HG03378 (cell line): Measurements from ENCODE around the gene PRR36.

Experiments used
- ATAC-seq: cut with Tn5 transposase; IDR thresholded peaks from one replicate; pipeline ENCODE4 v1.9.1; 2021; ENCODE audit warnings: mild to moderate bottlenecking, moderate library complexity; ENCODE audit not compliant: unreplicated experiment

Gene PRR36

DNA sequence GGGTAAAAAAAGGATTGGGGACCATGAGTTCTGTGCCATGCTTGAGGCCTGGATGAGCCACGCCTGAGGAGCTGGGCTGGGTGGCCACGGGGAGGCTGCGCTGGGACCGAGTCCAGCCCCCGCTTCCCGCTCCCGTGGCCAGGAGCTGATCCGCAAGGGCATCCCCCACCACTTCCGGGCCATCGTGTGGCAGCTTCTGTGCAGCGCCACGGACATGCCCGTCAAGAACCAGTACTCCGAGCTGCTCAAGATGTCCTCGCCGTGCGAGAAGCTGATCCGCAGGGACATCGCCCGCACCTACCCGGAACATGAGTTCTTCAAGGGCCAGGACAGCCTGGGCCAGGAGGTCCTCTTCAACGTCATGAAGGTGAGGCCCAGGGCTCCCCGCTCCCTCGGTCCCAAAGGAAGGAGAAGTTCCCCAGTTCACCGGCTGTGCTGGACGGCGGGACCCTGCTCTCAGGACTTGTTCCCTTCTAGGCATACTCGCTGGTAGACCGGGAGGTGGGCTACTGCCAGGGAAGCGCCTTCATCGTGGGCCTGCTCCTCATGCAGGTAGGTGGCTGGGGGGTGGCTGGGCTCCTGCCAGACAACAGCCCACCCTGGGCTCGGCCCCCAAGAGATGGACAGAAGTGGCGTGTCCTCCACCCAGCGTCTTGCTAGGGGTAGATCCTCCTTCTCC is 25.3 kb downstream of the PRR36 start:
- ATAC-seq: no peak

DNA sequence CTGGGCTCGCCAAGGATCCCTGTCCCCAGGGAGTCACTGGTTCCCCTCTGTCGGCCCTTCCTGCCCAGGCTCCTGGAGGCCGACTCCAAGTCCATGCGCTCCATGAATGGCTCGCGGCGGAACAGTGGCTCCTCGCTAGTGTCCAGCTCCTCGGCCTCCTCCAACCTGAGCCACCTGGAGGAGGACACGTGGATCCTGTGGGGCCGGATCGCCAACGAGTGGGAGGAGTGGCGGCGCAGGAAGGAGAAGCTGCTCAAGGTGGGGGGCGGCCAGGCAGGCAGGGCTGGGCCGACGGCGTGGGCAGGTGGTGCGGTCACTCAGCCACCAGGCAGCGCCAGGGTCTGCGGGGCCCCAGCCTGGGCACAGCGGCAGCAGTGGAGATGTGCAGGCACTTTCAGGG is 26.5 kb downstream of the PRR36 start:
- no peak for ATAC-seq

DNA sequence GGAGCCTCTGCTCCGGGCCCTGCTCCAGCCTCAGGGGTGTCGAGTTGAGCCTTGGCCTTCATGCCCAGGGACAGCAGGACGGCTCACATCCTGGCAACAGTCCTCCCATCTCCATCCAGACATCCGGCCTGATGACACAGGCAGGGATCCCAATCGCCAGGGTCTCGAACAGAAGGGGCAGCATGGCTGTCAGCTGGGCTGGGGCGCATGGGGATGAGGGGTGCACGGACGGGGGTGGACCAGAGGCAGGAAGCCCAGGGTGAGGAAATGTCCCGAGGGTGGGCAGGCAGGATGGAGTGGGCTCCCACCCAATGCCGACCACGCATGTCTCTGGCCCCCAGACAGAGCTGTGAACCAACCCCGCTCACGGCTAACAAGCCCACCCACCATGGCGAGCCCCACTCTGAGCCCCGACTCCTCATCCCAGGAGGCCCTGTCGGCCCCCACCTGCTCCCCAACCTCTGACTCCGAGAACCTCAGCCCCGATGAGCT is 28.0 kb downstream of the PRR36 start:
- no peak for ATAC-seq

DNA sequence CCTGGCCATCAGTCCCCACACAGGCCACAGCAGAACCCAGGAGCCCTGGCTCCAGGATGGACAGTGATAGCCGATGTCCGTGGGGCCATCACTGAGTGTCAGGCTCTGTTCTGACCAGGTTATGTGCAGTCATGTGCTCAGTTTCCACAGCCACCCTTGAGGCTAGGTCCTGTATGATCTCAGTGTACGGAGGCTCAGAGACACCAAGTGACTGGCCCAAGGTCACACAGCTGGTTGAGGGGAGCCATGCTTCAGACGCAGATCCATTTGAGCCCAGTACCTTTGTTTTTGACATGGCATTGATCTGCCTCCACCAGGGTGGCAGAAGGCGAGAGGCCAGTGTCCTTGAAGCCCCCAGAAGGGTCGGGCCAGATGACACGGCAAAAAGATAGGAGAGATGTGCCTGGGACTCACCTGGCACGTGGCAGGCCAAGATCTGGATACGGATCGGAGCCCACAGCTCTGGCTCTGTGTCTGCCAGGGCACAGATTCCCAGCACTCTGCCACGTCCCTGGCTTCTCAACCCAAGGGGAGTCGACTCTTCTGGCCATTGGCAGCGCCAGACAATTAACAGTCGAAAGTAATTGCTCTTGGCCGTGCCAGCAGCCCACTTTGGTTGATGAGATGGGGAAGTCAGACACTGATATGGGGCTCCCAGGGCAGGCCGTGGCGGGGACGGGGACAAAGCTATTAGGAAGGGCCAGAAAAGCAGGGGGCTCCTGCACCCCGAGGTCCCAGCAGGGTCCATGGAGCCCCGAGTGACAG is 28.6 kb downstream of the PRR36 start:
- no peak for ATAC-seq

DNA sequence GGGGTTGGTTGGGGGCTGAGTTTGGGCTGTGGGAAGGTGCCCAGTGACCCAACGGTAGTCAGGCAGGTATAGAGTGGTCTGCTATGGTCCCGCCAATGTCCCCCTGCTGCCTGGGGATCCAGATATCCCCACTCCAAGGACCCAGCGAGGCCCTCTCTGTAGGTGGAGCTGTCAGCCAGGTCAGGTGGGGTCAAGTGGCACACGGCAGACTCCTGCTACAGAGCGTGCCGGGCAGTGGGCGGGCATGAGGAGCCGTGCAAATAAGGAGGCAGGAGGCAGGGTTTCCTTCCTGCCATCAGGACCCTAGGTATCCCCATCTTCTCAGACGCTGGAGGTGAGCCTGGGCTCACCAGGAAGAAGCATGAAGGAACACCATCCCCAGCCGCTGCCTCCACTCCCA is 29.2 kb downstream of the PRR36 start:
- no peak for ATAC-seq

DNA sequence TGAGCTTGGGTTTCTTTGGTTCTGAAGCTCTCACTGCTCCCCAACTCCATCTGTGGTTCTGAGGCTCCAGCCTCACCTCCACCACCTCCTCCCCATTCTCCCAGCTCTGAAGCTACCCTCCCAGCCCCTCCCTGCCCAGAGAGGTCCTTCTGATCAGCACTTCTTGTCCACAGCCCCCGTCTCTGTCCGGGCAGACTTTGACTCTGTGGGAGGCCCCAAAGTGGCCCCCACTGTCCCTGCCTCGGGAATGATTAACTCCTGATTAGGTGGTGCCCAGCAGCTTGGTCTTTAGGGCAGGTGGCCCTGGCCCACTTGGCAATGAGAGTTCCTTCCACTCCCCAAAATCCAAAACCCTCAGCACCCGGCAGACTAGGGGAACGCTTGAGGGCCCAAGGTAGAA is 29.8 kb downstream of the PRR36 start:
- ATAC-seq: no peak

DNA sequence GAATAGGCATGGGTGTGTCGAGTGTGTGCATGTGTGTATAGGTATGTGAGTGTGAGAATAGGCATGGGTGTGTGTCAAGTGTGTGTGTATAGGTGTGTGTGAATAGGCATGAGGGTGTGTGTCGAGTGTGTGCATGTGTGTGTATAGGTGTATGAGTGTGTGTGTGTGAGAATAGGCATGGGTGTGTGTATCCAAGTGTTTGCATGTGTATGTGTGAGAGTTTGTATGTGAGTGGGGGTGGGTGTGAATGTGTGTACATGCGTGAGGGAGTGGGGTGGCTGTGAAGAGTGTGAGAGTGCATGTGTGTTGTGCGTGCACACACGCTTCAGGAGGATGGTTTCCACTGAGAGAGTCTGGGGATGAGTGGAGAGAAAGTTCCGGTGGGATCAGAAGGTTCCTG is 30.7 kb downstream of the PRR36 start:
- no peak for ATAC-seq

DNA sequence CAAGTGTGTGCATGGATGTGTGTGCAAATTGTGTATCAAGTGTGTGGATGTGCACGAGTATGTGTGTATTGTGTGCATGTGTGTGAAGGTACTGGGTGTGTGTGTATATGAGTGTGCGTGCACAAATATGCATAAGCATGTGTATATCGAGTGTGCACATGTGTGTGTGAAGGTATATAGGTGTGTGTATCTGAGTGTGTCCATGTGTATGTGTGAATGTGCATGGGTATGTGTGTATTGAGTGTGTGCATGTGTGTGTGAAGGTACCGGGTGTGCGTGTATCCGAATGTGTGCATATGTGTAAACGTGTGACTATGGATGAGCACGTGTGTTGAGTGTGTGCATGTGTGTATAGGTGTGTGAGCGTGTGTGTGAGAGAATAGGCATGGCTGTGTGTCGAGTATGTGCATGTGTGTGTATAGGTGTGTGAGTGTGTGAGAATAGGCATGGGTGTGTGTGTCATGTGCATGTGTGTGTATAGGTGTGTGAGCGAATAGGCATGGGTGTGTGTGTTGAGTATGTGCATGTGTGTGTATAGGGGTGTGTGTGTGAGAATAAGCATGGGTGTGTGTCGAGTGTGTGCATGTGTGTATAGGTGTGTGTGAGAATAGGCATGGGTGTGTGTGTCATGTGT is 31.4 kb downstream of the PRR36 start:
- ATAC-seq: no peak

DNA sequence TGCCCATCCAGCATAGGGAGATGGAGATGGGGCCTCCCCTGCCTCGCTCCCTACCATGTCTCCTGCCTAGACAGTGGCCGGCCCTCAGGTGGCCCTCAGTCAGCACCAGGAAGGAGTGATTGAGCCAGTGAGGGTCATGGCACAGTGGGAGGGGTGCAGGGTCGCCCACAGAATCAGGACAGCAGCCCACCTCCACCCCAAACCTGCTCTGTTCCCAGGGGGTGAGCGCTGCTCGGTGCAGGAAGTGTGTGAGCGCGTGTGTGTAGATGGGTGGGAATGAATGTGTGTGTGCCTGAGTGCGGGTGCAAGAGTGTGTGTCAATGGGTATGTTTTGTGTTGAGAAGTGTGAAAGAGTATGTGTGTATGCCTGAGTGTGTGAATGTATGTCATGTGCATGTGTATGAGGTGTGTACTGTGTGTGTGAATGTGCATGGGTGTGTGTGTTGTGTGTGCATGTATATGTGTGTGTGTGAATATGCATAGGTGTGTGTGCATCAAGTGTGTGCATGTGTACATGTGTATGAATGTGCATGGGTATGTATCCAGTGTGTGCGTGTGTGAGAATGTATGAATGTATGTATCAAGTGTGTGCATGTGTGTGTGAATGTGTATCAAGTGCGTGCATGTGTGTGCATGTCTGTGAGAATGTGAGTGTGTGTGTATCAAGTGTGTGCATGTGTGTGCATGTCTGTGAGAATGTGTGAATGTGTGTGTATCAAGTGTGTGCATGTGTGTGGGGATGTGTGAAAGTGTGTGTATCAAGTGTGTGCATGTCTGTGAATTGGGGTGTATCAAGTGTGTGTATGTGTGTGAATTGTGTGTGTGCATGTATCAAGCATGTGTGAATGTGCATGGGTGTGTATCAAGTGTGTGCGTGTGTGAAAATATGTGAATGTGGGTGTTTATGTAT is 32.2 kb downstream of the PRR36 start:
- ATAC-seq: no peak

DNA sequence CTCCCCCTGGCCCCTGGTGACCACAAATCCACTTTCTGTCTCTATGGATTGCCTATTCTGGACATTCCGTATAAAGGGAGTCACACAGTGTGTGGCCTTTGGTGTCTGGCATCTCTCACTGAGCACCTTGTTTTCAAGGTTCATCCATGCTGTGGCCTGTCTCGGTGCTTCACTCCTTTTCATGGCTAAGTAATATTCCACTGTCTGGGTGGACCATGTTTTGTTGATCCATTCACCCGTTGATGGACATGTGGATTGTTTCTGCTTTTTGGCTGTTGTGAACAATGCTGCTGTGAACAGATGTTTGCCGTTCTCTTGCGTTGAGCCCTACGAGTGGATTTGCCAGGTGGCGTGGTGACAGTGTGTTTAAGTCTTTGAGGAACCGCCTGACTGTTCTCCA is 33.6 kb downstream of the PRR36 start:
- no peak for ATAC-seq

DNA sequence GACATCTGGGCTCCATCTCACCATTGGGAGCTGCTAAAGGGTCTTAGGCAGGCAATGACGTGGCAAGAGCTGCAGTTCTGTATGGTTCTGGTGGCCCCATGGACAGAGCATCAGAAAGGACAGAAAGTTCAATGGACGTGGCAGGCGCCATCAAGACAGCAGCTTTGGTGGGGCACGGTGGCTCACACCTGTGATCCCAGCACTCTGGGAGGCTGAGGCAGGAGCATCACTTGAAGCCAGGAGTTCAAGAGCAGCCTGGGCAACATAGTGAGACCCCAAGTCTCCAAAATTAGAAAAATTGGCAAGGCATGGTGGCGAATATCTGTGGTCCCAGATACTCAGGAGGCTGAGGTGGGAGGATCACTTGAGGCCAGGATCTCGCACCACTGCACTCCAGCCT is 34.7 kb downstream of the PRR36 start:
- no peak for ATAC-seq

DNA sequence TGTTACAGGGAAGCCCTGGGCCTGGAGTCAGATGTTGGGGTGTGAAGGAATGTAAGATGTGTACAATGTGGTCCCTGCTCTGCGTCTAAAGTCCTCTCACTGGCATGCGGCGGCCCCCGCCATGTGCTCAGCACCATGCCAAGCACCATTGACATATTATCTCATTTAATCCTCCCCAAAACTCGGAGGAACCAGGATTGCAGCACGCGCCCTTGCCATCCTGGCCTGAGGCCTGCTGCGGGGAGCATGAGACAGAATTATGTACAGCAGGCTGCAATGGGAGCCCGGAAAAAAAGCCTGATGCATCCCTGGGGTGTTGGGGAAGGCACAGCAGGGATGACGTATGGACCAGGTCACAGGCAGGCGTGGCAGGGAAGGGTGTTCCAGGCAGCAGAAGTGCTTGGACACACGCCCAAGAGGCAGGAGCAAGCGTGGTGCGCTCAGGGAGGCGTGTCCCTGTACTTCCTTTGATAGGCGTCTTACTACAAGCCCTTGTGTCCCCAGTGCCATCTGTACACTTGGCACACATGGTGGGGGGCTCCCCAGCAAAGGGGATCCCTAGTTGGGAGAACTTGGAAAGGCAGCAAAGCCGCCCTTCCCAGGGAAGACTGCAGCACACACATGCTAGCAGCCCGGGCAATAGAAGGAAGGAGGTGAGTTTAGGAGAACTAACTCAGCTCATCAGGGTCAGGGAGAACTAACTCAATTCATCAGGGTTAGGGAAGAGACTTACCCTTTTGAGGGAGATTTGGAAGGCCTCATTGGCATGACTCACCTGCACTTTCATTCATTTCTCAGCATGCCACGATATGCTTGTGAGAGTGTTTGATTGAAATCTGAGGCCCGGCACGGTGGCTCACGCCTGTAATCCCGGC is 40.7 kb downstream of the PRR36 start:
- no peak for ATAC-seq

DNA sequence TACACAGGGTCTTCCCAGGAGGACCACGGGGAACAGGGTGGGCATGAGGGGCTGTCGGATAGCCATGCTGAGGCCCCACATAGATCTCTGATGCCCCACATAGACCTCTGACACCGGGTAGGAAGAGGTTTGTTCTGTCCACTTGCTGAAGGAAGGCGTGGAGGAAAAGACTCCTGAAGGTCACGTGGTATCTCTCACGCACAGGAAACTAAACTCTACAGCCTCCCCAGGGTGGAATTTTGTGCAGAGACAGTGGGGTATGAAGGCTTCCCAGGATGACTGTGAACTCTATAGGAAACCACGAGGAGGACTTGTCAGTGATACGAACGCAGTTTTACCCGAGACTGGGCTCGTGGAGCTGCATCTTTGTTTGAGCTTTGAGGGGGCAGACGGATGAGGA is 41.4 kb downstream of the PRR36 start:
- no peak for ATAC-seq

DNA sequence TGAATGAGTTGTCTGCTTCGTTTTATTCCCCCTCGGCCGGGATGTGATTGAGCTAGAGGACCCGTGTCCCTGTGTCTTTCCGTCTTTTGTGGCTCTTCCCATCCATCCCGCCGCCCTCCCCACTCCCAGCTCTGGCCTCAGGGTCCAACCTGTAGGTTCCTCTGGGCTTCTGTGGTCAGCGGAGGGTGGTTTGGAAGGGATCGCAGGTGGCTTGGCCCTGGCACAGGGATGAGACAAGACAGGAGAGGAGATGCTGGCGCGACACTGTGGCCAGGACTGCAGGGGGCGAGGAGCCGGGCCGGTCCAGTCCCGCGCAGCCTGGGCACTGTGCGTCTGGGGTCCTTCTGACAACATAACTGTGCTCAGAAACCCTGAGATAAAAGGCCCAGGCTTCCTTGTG is 42.2 kb downstream of the PRR36 start:
- no peak for ATAC-seq

DNA sequence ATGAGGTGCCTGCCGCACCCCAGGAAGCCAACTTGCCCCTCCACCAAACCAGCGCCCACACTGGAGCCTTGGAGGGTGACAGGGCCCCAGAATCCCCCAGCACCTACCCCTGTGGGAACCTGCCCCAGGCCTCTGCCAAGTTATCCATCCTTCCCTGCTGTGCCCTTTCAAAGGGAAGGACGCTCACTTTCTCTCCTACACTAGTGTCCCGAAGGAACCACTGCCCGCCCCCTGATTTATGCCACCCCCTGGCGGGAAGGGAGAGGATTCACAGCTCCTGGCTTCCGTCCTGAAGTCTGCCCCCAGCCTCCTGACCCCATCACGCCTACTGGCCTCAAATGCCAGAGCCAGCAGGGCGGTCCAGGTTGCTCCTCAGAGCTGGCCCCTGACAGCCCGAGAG is 42.7 kb downstream of the PRR36 start:
- ATAC-seq: no peak

DNA sequence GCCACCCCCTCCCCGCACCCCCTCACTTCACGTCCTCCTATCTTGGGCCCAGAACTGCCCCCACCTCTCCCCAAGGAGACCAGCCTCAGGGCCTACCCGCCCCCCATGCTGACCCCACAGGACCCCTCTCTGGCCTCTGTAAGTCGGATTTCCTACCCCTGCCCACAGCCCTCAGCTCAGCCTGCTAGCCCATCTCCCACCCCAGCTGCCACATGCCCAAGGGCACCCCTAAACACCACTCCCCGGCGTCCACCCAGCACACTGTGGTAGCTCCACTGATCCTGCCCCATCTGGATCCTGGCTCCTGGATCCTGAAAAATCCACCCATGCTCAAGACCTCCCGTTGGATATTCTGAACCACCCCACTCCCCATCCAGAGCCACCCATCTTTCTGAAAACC is 43.4 kb downstream of the PRR36 start:
- ATAC-seq: no peak

DNA sequence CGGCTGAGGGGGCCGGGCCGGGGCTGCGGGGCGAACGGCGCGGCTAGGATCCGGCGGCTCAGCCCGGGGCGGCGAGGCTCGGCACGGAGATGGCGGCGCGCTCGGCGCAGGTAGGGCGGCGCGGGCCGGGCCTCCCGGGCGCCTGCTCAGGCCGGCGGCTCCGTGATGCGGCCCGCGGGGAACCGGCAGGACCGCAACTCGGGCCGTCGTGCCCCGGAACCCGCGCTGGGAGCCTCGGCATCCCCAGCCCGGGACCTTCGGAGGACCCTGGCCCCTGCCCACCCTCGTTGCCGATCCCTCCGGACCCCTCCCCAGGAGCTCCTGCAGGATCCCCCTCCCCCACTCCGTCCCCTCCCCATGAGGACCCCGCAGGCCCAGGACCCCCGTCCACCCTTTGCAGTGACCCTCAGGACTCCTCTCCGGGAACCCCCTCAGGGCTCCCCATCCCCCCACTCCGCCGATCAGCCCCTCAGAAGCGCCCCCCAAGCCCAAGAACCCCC is 43.9 kb downstream of the PRR36 start:
- no peak for ATAC-seq

DNA sequence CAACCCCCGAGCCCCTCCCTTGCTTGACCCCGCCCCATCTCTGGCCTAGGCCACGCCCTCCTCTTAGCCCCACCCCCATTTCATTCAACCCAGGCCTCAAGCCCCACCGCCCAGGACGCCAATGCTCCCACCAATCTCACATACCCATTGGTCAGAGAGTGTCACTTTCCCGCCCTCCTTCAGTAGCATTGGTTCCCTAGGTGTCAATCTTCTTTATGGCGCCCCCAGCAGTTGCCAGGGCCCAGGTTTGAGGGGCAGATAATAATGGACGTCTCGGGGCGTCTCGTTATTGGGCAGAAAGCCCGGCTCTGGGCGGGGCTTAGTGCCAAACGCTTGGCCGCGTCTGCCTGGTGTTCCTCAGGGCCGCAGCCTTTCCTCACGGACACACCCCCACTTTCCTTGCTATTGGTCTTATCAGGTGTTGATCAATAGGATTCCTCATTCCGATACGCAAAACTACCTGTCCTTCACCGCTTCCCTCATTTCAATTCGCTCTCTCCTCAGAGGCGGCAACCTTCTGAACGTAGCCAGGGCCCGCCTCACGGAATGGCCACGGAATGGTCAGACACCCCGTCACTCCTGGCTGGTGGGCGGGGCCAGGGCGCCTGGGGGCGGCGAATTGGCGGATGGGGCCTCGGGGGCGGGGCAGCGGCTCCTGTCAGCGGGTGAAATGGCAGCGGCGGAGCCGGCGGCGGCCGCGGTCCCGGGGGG is 44.5 kb downstream of the PRR36 start, which contains the start of gene EVI5L:
TSS of gene EVI5L (plus strand) at position 658 of the 711 bp plus-strand sequence. CDS start 16,325 bp downstream, outside the sequence.
- peak; percentile 87 for ATAC-seq

DNA sequence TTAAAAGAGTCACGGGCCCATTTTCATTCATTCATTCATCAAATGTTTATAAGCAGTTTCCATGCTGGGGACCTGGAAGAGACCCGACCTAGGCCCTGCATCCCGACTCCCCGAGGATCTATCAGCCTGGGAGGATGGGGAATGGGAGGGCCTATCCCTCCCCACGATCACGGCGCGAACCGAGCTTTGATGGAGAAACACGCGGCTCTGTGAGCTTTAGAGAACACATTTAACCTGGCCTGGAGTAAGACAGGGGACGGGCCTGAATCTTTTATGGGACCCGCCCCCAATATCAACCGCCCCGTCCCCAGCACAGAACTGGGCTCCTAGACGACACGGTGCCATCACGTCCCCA is 45.0 kb downstream of the PRR36 start:
- no peak for ATAC-seq
